SHP77 (cell line): ENCODE data around the gene NBEAL2.
"Not testable (repeated sequence)": the region's sequence is repeated elsewhere in the genome, so short reads cannot be mapped to it uniquely, and the experiment has no call there.

ENCODE experiments used
- DNase-seq, 2 experiments: peaks; one replicate each; lab custom pipeline; 2025; lab: John Stamatoyannopoulos, UW

NBEAL2 gene

GRCh38 chr3:46964038-46964590 is 15.4 kb upstream of the NBEAL2 start:
- DNase-seq = not testable (repeated sequence)

GRCh38 chr3:46965151-46965550 is 14.3 kb upstream of the NBEAL2 start:
- DNase-seq = no peak

GRCh38 chr3:46966811-46967210 is 12.7 kb upstream of the NBEAL2 start:
- DNase-seq = no peak

- no peak for DNase-seq
Observed at GRCh38 chr3:46968783-46969428, 10.6 kb upstream of the NBEAL2 start.

- no peak for DNase-seq
Observed at GRCh38 chr3:46970391-46971091, 8.9 kb upstream of the NBEAL2 start.

GRCh38 chr3:46971151-46971550 is 8.3 kb upstream of the NBEAL2 start:
- DNase-seq = no peak

- no peak for DNase-seq
Observed at GRCh38 chr3:46971742-46972141, 7.7 kb upstream of the NBEAL2 start.

GRCh38 chr3:46972396-46972795 is 7.1 kb upstream of the NBEAL2 start:
- no peak for DNase-seq

- no peak for DNase-seq
Observed at GRCh38 chr3:46974421-46975171, 4.9 kb upstream of the NBEAL2 start.

- peak; percentile 90 to 96 for DNase-seq
Observed at GRCh38 chr3:46976326-46977190, 2.9 kb upstream of the NBEAL2 start, which contains the start of gene CCDC12. TSS of gene CCDC12 (minus strand) at chr3:46976745. CDS start at chr3:46976732, 13 bp downstream.

GRCh38 chr3:46977811-46978195 is 1.7 kb upstream of the NBEAL2 start:
- no peak for DNase-seq

GRCh38 chr3:46978381-46978780 is 1.1 kb upstream of the NBEAL2 start:
- no peak for DNase-seq

GRCh38 chr3:46979958-46980497 is 562 bp downstream of the NBEAL2 start:
- DNase-seq = peak in 1 of 2 experiments; percentile 17

- no peak for DNase-seq
Observed at GRCh38 chr3:46981932-46982471, 2.5 kb downstream of the NBEAL2 start.

- DNase-seq = no peak
Observed at GRCh38 chr3:46982546-46982945, 3.1 kb downstream of the NBEAL2 start.

- no peak for DNase-seq
Observed at GRCh38 chr3:46984591-46985459, 5.4 kb downstream of the NBEAL2 start.

- DNase-seq = no peak
Observed at GRCh38 chr3:46985588-46985987, 6.1 kb downstream of the NBEAL2 start.

GRCh38 chr3:46986055-46986730 is 6.7 kb downstream of the NBEAL2 start:
- no peak for DNase-seq

- no peak for DNase-seq
Observed at GRCh38 chr3:46986782-46987310, 7.4 kb downstream of the NBEAL2 start.
